Breast epithelium (tissue), 4 donors: ENCODE data around the gene OR52N5. TPM values are rescaled to one million over a fixed set of nuclear protein-coding genes. Genes with fewer than 3 reads are reported as not detected.

ENCODE experiments used
- DNase-seq, 2 donors: peaks; one replicate each; pipeline ENCODE4 v3.0.0-alpha.2; 2019; ENCODE audit warnings: low spot score in 2 of 2
- H3K27ac ChIP-seq, 2 donors: fragments of 200-600 bp; sonication (generic) in 1 of 2; one replicate each; pipeline ENCODE4 v1.5.1; 2016 to 2019; ENCODE audit warnings: mild to moderate bottlenecking in 1 of 2
- H3K27me3 ChIP-seq, 2 donors: fragments of 200-600 bp; sonication (generic) in 1 of 2; one replicate each; pipeline versions ENCODE4 v1.5.1 to v1.6.0; 2017 to 2019; ENCODE audit warnings: control low read depth in 1 of 2, mild to moderate bottlenecking in 1 of 2
- H3K36me3 ChIP-seq: fragments of 200-600 bp; one replicate; pipeline ENCODE4 v1.5.1; 2019
- H3K4me1 ChIP-seq, 2 donors: fragments of 200-600 bp; sonication (generic); one replicate each; pipeline ENCODE4 v1.5.1; 2016 to 2019; ENCODE audit warnings: control low read depth in 1 of 2
- H3K4me3 ChIP-seq, 3 donors: fragments of 200-600 bp; sonication (generic); 1 replicate in 2 of 3; 2 replicates in 1 of 3; pipeline ENCODE4 v1.5.1; 2016 to 2019; ENCODE audit warnings: mild to moderate bottlenecking in 3 of 3, moderate library complexity in 2 of 3
- H3K9me3 ChIP-seq, 2 donors: fragments of 200-600 bp; sonication (generic) in 1 of 2; one replicate each; pipeline ENCODE4 v1.5.1; 2016 to 2019; ENCODE audit warnings: control low read depth in 1 of 2
- CTCF ChIP-seq, 3 donors: fragments of 450-650 bp; IDR thresholded peaks; one replicate each; pipeline ENCODE4 v1.5.1; 2016 to 2017; ENCODE audit warnings: antibody characterized with exemption in 3 of 3, mild to moderate bottlenecking in 3 of 3, moderate library complexity in 3 of 3
- POLR2A ChIP-seq: fragments of 450-650 bp; IDR thresholded peaks from one replicate; pipeline ENCODE4 v1.6.1; 2016; ENCODE audit warnings: antibody characterized with exemption, mild to moderate bottlenecking, moderate library complexity
- POLR2AphosphoS5 ChIP-seq, 3 donors: sonication (generic); formaldehyde crosslinking; IDR thresholded peaks; one replicate each; pipeline ENCODE4 v1.6.1; 2017; ENCODE audit warnings: antibody characterized with exemption in 3 of 3
- intact Hi-C: fragments of 100-400 bp; cut with DNase I; formaldehyde crosslinking; loops from one replicate; pipeline ENCODE4 v1.15.1; 2023; ENCODE audit warnings: low total_unique reads
- total RNA-seq, 3 donors: library from RNA; depleted of rRNA; stranded (reverse); fragments of >200 nt; gene quantifications; one replicate each; pipeline ENCODE4 v1.1.0, GENCODE V29; 2016

OR52N5 gene
- total RNA-seq, 3 donors from 2014 or later, result 0.29 TPM; not detected in 2

DNA sequence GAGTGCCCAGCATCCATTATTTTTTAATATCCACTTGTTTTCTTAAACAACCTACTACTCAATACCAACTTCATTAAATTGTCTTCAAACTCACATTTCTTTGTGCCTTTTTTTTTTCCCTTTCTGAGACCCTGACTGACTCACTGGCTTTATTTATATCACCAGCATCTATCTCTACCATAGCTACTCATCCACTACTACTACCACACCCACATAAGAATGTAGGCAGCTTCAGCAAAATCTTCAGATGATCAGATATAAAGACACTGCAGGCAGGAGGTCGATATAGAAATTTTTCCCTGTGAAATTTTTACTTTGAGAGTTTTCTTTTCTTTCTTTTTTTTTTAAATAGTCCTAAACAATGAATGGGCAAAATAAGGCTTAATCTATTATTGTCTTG is 44.7 kb downstream of the OR52N5 start:
- no peak overlapping the region for H3K27ac ChIP-seq
- H3K36me3 ChIP-seq, result no peaks in the 10 kb centered on the region
- DNase-seq, result no peak
- no peaks in the 10 kb centered on the region for H3K4me1 ChIP-seq
- TF ChIP-seq POLR2A (no peak), CTCF (IDR thresholded peaks at IDR 0.05) (no peak), POLR2AphosphoS5 (IDR thresholded peaks at IDR 0.05) (no peak)
- H3K4me3 ChIP-seq, result no peak overlapping the region
- no peaks in the 10 kb centered on the region for H3K27me3 ChIP-seq
- peaks cover 0 to 12% of the 10 kb centered on the region in 2 donors for H3K9me3 ChIP-seq
- intact Hi-C loops, result no loop called here

DNA sequence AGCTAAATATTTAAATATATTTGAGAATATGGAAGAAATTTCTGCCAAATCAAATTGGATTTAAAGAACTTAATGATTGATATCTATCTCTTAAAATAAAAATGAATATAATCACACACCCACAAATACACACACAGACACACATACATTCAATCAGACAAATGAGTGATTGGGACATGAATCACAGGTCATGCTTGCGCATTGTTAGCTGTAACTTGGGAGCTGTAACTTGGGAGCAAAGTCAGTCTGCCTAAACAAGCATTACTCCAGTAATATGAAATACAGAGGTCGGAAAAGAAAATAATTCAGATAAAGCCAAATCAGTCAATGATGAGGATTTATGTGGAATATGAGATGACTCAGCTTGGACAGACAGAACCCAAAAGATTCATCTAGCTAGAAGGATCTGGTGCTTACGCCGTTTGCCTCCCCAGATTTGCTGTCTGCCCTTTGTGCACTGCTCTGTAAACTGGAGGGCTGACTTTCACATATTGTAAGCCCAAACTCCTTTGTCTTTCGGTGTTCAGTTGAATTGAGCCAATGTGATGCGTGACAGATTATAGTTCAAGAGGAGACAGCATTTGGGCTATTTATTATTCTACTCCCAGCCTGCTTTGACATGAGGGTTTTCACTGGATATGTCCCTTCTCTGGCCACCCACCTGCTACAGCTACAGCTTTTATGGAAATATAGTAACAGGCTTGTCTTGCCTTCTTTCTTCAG is 45.3 kb downstream of the OR52N5 start:
- DNase-seq, result no peak
- TF ChIP-seq POLR2A (no peak), CTCF (IDR thresholded peaks at IDR 0.05) (no peak), POLR2AphosphoS5 (IDR thresholded peaks at IDR 0.05) (no peak)

DNA sequence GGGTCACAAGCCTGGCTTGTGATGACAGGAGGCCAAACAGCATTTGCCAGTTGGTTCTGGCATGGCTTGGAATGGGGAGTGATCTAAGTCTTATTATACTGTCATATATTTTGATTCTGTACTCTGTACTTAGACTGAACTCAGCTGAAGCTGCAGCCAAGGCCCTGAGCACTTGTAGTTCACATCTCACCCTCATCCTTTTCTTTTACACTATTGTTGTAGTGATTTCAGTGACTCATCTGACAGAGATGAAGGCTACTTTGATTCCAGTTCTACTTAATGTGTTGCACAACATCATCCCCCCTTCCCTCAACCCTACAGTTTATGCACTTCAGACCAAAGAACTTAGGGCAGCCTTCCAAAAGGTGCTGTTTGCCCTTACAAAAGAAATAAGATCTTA is 46.1 kb downstream of the OR52N5 start:
- no peaks in the 10 kb centered on the region for H3K27me3 ChIP-seq
- H3K36me3 ChIP-seq, result no peaks in the 10 kb centered on the region
- no peak for TF ChIP-seq POLR2AphosphoS5 (IDR thresholded peaks at IDR 0.05)
- TF ChIP-seq POLR2A, result no peak
- no peak for TF ChIP-seq CTCF (IDR thresholded peaks at IDR 0.05)
- peaks cover 0 to 7% of the 10 kb centered on the region in 2 donors for H3K9me3 ChIP-seq
- H3K4me1 ChIP-seq, result no peaks in the 10 kb centered on the region
- DNase-seq, result no peak
- no peak overlapping the region for H3K27ac ChIP-seq
- intact Hi-C loops, result no loop called here
- no peak overlapping the region for H3K4me3 ChIP-seq

More for the DNA sequence above, 45.3 kb downstream of the OR52N5 start:
- intact Hi-C loops, result no loop called here
- Histone ChIP-seq H3K27ac (no peak overlapping the region), H3K36me3 (no peaks in the 10 kb centered on the region), H3K4me1 (no peaks in the 10 kb centered on the region), H3K4me3 (no peak overlapping the region), H3K27me3 (no peaks in the 10 kb centered on the region), H3K9me3 (peaks cover 0 to 12% of the 10 kb centered on the region in 2 donors)

DNA sequence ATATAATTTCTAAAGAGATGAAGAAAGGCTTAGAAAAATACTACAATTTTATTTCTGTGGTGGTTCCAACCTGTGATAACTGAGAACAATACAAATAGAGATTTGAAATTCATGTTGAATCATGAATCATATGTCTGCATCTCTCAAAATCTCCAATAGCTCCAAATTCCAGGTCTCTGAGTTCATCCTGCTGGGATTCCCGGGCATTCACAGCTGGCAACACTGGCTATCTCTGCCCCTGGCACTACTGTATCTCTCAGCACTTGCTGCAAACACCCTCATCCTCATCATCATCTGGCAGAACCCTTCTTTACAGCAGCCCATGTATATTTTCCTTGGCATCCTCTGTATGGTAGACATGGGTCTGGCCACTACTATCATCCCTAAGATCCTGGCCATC is 46.8 kb downstream of the OR52N5 start, which contains the start of gene OR56B1:
TSS of gene OR56B1 (plus strand) at position 53 of the 400 bp plus-strand sequence. CDS start at position 122, 69 bp downstream.
- Histone ChIP-seq H3K27ac (no peak within 1 kb of the TSS), H3K36me3 (no peaks in the 10 kb centered on the region), H3K4me1 (no peaks in the 10 kb centered on the region), H3K27me3 (no peaks in the 10 kb centered on the region), H3K9me3 (peaks cover 0 to 5% of the 10 kb centered on the region in 2 donors), H3K4me3 (no peak within 1 kb of the TSS)
- no peak for DNase-seq
- intact Hi-C loops, result no loop called here
- TF ChIP-seq CTCF (IDR thresholded peaks at IDR 0.05) (no peak), POLR2AphosphoS5 (IDR thresholded peaks at IDR 0.05) (no peak), POLR2A (no peak)

GRCh38 chr11:5727691-5728090 is 55.5 kb downstream of the OR52N5 start:
- H3K27me3 ChIP-seq, result no peaks in the 10 kb centered on the region
- H3K9me3 ChIP-seq, result no peaks in the 10 kb centered on the region
- DNase-seq, result no peak
- intact Hi-C loops, result no loop called here
- no peaks in the 10 kb centered on the region for H3K4me1 ChIP-seq
- H3K36me3 ChIP-seq, result no peaks in the 10 kb centered on the region
- H3K4me3 ChIP-seq, result no peak overlapping the region
- TF ChIP-seq POLR2A, result no peak
- no peak for TF ChIP-seq POLR2AphosphoS5 (IDR thresholded peaks at IDR 0.05)
- no peak for TF ChIP-seq CTCF (IDR thresholded peaks at IDR 0.05)
- H3K27ac ChIP-seq, result no peak overlapping the region
